HG03457 (cell line): Measurements from ENCODE around the gene PDZD7.

Experiments
- ATAC-seq: cut with Tn5 transposase; IDR thresholded peaks from one replicate; pipeline ENCODE4 v1.9.1; 2021; ENCODE audit warnings: moderate number of reproducible peaks; ENCODE audit not compliant: unreplicated experiment

PDZD7 gene

DNA sequence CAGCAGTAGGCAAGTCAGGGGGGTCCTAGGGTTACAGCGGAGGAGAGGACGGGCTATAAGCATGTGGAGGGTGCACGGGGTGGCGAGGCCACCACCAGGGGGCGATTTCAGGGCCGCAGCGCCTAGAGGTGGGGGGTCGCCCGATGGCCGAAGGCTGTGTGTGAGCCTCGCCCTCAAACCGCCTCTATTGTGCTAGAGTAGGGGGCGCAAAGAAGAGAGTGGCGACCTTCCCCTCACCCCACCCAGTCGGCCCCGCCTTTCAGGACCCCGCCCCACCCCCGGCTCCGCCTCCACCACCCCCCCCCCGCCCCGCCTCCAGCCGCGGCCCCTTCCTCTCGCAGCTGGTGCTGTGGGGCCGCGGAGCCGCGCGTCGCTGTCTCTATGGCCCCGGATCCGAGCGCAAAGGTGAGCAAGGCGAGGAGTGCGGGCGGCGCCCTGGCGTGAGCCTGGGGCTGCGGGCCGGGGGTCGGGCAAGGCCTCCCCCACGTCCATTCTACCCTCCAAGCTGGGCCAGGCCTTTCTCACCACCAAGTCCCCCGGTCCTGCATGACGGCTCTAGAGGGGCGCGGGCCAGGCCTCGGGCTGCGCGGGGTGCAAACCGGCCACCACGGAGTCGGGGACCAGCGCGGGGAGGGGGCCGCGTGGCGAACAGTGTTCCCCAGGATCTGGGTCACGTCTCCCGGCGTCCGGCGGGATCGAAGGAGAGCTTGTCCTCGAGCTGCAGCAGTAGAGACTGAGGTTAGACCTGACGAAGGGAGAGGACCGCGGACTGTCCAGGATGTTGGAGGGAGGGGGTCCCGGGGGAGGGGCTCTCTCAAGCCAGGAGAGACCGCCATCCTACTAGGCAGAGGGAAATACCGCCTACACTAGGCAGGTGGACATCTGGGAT lies 61.5 kb downstream of the PDZD7 start, which contains the start of gene SEMA4G:
Gene SEMA4G (plus strand): TSS at position 318 of the 889 bp plus-strand sequence. CDS start 3,409 bp downstream, outside the sequence.
- ATAC-seq = no peak

DNA sequence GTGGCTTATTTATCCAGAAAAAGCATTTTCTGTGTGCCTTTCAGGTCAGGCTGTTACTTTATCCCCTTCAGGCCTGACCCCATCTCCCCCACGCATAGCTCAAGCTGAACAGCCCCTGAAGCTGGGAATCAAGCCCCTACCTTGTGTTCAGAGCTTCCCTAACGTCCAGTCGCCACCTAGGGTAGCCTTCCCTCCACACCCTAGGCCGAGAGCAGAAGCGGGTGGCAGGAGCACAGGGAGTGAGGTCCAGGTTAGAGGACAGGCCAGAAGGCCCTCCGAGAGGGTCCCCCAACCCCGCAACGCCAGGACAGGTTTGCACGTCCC lies 62.1 kb downstream of the PDZD7 start:
- no peak for ATAC-seq

DNA sequence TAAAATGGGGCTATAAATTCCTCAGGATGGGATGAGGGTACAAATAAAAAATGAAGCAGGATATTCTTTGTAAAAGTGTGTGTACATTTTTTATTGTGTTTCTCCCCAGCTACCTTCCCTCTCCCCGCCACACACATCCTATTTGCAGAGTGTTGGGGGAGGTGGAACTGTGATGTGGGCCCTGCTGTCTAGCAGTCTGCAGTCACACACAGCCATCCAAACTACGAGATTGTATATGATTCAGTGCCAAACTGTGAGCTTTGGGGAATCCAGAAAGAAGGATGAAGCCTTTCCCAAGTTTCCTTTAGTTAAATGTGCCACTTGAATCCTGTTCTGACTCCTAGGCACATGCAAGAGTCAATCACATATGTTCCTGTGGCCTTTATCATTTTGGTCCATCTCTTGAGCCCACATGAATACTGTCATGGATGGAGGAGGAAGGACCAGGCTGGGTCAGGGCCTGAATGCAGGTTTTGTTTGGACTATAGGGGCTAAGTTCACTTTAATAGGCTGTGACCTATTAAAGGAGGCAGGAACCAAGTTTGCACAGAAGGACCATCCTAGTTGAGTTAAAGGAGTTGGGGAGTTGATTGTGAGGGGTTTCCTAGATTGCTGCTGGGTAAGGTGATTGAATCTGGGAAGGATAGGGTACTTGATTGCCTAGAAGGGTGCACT lies 62.7 kb downstream of the PDZD7 start:
- no peak for ATAC-seq

DNA sequence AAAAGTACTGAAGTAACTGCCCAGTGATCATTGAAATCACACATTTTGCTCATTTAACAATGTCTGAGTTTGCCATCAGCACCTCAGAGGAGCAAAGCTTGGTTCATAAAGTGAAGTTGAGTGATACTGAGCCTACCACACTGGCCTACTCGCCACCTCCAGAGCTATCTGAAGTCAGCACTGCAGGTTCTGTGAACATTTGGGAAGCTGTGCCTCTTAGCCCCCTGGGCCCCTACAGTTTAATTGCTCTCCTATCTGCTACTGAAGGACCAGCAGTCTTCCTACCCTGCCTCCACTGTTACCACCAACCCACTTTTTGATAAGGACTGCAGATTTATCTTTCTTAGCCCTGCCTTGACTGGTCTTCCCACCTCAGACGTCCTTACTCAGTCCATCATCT lies 63.6 kb downstream of the PDZD7 start:
- ATAC-seq = no peak

DNA sequence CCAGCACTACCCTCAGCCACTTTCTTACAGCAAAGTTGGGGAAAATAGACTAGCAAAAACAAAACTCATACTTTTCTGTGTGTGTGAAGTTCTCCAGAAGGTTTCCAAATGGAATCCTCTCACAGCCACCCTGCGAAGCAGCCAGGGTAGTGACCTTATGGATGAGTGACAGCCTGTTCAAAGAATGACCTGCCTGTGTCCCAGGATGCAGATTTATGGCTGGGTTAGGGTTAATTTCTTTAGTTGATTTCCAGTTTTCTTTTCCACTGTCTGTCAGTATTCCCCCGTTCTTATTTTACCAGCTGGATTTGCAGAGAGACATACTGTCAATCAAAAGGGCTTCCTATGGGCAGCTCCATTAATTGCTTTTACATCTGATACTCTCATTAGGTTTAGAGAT lies 64.0 kb downstream of the PDZD7 start:
- no peak for ATAC-seq

DNA sequence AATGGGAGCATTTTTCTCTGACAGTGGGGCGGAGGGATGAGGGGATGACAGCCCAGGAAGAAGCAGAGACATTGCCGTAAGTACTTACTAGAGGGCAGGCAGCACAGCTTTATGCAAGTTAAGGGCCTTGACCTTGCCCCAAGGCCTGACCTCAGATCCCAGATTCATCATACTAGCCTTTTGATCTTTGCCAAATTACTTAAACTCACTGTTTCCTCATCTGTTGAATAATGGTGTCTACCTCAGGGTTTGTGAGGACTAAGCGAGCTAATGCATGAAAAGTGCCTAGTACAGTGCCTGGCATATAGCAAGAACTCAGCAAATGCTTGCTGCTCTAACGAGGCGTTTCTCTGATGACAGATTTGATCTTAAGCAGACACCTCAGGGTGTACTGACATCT lies 65.1 kb downstream of the PDZD7 start:
- no peak for ATAC-seq

DNA sequence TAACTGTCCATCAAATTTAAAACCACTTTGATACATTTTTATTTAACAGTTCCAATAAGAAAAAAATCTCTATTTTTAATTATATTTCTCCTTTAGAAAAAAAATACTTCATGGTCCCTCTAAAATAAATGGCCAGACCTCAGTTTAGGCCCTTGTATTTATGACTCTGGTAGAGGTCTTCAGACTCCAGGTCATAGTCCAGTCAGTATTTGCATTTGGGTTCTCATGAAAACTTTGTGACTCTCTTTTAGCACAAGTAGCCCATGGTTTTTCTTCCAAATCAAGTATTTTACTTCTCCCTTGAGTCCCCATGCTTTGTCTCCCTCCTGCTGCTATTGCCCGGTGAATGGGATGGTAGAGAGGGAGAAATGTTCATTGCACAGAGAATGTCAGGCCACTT lies 67.1 kb downstream of the PDZD7 start:
- no peak for ATAC-seq

DNA sequence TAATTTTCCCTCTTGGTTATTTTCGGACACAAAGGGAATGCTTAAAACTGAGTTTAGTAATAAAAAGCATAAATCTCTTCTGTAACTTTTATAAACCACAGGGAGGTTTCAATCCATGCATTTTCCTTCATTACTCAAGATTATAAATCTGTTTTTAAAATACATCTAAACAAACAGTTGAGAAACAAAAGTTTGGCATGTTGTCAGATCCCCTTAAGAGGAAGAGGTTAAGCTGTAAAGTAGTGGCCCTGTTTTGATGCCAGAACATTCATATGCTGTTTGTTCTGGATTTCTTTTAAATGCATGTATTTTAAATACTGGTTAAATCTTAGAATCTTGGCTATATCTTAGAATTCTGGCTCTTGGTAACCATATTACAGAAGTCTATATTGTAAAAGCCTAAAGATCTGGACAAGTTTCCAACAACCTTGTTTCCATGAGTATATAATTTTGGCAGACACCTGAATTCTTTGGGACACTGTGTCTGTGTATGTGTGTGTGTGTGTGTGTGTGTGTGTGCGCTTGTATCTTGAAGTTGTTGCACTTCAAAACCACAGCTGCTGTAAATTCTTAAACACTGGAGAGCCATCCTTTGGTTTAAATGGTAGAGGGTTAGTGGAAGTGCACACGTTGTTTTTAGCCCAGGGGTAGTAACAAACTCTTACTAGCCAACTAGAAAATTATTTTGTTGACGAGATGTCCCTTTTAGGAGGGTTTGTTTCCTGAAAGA lies 68.4 kb downstream of the PDZD7 start:
- no peak for ATAC-seq

DNA sequence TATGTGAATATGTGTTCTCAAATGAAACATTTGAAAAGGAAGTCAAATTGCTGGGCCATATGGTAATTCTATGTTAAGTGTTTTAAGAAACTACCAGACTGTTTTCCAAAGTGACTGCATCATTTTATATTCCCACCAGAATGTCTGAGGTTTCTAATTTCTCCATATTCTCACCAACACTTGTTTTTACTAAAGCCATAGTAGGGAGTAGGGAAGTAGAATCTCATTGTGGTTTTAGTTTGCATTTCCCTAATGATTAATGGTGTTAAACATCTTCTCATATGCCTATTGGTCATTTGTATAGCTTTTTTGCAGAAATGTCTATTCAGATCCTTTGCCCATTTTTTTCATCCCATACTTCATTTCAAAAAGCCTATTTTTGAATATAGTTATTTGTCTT lies 70.7 kb downstream of the PDZD7 start:
- no peak for ATAC-seq
